ENCODE results near the gene SLC26A8.

Gene SLC26A8

DNA sequence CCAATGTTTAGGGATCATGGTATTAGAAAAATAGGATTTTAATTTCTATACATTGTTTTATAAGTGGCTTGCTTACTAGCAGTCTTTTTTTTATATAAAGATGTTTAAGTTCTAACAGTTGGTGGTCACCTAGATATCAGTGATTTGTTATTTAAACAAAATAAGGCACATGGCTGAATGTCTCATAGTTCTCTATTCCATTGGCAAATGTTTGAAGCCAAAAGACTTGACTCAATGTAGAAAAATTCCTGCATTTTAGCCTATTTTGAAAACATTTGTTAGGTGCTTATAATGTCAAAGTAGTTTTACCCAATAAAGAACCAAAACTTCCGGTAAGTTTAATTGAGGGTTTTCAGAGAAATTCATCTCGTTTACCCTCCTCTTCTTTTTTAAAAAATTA is 30.0 kb upstream of the SLC26A8 start:
- TF ChIP-seq, protein P1, sequence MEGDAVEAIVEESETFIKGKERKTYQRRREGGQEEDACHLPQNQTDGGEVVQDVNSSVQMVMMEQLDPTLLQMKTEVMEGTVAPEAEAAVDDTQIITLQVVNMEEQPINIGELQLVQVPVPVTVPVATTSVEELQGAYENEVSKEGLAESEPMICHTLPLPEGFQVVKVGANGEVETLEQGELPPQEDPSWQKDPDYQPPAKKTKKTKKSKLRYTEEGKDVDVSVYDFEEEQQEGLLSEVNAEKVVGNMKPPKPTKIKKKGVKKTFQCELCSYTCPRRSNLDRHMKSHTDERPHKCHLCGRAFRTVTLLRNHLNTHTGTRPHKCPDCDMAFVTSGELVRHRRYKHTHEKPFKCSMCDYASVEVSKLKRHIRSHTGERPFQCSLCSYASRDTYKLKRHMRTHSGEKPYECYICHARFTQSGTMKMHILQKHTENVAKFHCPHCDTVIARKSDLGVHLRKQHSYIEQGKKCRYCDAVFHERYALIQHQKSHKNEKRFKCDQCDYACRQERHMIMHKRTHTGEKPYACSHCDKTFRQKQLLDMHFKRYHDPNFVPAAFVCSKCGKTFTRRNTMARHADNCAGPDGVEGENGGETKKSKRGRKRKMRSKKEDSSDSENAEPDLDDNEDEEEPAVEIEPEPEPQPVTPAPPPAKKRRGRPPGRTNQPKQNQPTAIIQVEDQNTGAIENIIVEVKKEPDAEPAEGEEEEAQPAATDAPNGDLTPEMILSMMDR (IDR thresholded peaks at IDR 0.05; ENCODE audit: control insufficient read depth, insufficient read depth, low read depth, low read length, missing control alignments): no peak
- DNase-seq (ENCODE audit: low read depth): no peak

DNA sequence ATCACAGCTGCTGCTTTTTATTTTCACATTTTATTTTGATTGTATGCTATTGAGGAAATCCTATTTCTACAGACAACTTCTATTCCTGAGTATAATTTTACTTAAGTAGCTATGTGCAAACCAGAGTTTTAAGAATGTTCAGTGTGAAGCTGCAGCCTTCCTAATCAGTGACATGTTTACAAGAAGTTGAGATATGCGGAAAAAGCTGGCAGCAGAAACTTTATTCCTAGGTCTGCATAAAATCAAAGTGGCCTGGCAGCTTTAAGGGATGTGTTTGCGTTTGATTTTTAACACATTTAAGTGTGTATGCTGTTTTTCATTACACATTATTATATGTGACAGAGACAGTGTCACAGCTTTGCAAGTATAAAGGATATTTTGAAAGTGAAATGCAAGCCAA is 29.4 kb upstream of the SLC26A8 start:
- TF ChIP-seq, protein P1 (IDR thresholded peaks at IDR 0.05; ENCODE audit: control insufficient read depth, insufficient read depth, low read depth, low read length, missing control alignments): no peak
- no peak overlapping the region for H3K4me3 ChIP-seq (ENCODE audit: control insufficient read depth, low read depth, low read length)
- no peak for DNase-seq (ENCODE audit: low read depth)

More for the DNA sequence above, 30.0 kb upstream of the SLC26A8 start:
- no peak overlapping the region for H3K4me3 ChIP-seq (ENCODE audit: control insufficient read depth, low read depth, low read length)

DNA sequence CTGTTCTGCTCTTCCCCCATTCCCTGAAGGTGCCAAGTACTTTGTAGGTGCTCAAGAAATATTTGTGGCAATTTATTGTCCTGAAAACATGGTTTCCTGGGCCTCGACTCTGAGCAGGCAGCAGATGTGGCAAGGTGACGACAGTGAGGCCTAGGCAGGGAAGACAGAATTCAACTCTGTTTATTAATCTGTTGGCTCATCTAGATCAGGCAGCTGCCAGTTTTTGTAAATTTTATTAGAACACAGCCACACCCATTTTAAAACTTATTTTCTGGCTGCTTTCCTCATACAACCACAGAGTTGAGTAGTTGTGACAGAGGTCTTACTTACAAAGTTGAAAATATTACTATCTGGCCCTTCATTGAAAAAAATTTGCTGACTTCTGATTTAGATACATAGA is 27.7 kb upstream of the SLC26A8 start:
- TF ChIP-seq, protein P1 (IDR thresholded peaks at IDR 0.05; ENCODE audit: control insufficient read depth, insufficient read depth, low read depth, low read length, missing control alignments): no peak
- DNase-seq (ENCODE audit: low read depth): no peak
- no peak overlapping the region for H3K4me3 ChIP-seq (ENCODE audit: control insufficient read depth, low read depth, low read length)

DNA sequence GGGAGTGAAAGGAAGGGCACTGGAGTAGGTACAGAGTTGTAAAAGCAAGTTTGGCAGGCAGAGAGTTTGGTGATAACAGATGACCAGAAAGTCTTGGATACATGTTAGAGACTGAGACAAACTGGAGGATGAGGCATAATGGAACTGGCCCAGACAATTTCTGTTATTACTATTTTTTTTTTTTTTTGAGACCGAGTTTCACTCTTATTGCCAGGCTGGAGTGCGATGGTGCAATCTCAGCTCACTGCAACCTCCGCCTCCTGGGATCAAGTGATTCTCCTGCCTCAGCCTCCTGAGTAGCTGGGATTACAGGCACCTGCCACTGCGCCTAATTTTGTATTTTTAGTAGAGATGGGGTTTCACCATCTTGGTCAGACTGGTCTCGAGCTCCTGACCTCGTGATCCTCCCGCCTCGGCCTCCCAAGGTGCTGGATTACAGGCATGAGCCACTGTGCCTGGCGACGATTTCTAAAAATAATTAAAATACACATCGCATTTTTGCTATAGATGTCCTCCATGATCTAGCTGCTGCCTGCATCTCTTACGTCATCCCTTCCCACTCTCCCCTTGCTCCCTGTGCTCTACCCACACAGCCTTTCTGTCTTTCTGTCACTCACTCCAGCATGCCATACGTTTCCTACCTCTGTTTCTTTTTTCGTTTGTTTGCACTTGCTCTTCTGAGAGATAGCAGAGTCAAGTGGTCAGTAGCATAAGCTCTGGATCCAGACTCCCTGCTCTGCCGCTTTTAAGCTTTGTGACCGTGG is 26.7 kb upstream of the SLC26A8 start:
- TF ChIP-seq, protein P1 (IDR thresholded peaks at IDR 0.05; ENCODE audit: control insufficient read depth, insufficient read depth, low read depth, low read length, missing control alignments): no peak
- no peak for DNase-seq (ENCODE audit: low read depth)
- H3K4me3 ChIP-seq (ENCODE audit: control insufficient read depth, low read depth, low read length): no peak overlapping the region

DNA sequence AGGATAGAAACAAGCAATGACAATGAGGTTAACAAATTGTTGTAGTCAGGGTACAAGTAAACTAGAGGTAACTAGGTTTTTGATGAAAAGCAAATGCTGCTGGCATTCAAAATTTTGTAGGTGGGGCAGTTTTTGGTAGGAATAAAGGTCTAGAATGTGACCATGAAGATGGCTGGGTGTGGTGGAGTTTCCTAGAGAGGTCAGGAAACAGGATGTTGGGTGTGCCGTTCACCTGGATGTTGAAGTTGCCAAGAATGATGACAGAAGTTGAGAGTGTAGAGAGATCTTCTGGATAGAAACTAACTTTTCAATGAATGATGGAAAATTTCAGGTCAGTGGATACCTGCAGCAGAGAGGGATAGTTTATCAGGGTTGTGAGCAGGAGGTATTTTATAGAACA is 25.9 kb upstream of the SLC26A8 start:
- H3K4me3 ChIP-seq (ENCODE audit: control insufficient read depth, low read depth, low read length): no peak overlapping the region
- TF ChIP-seq, protein P1 (IDR thresholded peaks at IDR 0.05; ENCODE audit: control insufficient read depth, insufficient read depth, low read depth, low read length, missing control alignments): no peak
- DNase-seq (ENCODE audit: low read depth): no peak

DNA sequence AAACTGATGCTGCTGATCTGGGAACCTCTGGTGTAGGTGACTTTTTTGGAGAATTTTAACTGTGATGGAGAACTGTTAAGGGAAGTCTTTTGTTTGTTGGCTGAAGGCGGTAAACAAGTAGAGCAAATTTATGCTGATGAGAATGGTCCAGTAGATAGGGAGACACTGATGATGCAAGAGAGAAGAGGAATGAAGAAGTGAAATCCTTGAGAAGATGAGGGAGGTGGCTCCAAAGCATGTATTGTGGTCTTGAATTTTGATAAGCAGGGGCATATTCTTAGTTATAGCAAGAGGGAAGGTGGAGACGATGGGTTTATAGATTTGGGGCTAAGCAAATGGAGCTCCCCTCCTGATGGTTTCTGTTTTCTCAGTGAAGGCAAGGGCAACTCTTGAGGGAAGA is 25.1 kb upstream of the SLC26A8 start:
- no peak for DNase-seq (ENCODE audit: low read depth)
- TF ChIP-seq, protein P1 (IDR thresholded peaks at IDR 0.05; ENCODE audit: control insufficient read depth, insufficient read depth, low read depth, low read length, missing control alignments): no peak
- H3K4me3 ChIP-seq (ENCODE audit: control insufficient read depth, low read depth, low read length): no peak overlapping the region

Data from AG09309 (cell line).